Neutrophil (primary cell): Measurements from ENCODE around the gene STARD13.

ENCODE experiments used
- H3K27ac ChIP-seq: fragments of 200-600 bp; sonication (generic); 2 replicates; pipeline ENCODE4 v1.5.1; 2016; ENCODE audit warnings: mild to moderate bottlenecking, moderate library complexity
- H3K27me3 ChIP-seq: fragments of 200-600 bp; sonication (generic); 2 replicates; pipeline ENCODE4 v1.6.0; 2016; ENCODE audit warnings: mild to moderate bottlenecking
- H3K36me3 ChIP-seq: fragments of 200-600 bp; sonication (generic); 2 replicates; pipeline ENCODE4 v1.5.1; 2017
- H3K4me1 ChIP-seq, 2 experiments: fragments of 200-600 bp in 1 of 2; sonication (generic) in 1 of 2; 1 replicate in 1 of 2; 2 replicates in 1 of 2; pipeline versions ENCODE4 v1.5.1 to v1.6.1; 2013 to 2016; ENCODE audit warnings: low read depth in 1 of 2, low read length in 1 of 2, mild to moderate bottlenecking in 1 of 2, moderate library complexity in 1 of 2; ENCODE audit not compliant: control insufficient read depth in 1 of 2, insufficient read depth in 1 of 2
- H3K4me3 ChIP-seq, 2 experiments: fragments of 200-600 bp in 1 of 2; sonication (generic) in 1 of 2; 1 replicate in 1 of 2; 2 replicates in 1 of 2; pipeline ENCODE4 v1.5.1; 2013 to 2016; ENCODE audit warnings: low read depth in 1 of 2, low read length in 1 of 2, mild to moderate bottlenecking in 1 of 2, moderate library complexity in 1 of 2
- H3K9me3 ChIP-seq: fragments of 200-600 bp; sonication (generic); 2 replicates; pipeline ENCODE4 v1.5.1; 2016
- TF ChIP-seq, protein P1 (sequence below): fragments of 200-600 bp; sonication (generic); IDR thresholded peaks from 2 replicates; pipeline ENCODE4 v1.5.1; 2016; ENCODE audit warnings: antibody characterized with exemption

STARD13 gene

DNA sequence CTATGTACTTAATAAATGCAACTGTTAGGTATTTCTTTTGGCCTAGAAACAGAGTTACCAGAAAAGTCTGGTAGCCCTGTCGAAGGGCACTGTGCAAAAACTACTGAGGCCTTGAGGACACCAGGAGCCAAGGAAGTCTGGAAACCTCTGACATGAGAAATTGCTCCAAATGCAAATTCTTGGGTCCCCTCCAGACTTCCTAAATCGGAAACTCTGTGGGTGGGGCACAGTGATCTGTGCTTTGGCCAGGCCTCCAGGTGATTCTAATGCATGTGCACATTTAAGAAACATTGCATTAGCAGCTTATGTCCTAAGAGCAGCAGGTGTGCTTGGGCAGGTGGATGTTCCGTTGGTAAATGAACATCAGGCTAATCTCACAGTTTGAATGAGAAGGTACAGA lies 50.0 kb downstream of the STARD13 start:
- Histone ChIP-seq H3K36me3 (no peaks in the 10 kb centered on the region), H3K9me3 (no peaks in the 10 kb centered on the region), H3K4me3 (no peak overlapping the region), H3K27me3 (no peaks in the 10 kb centered on the region), H3K27ac (no peak overlapping the region), H3K4me1 (no peaks in the 10 kb centered on the region)
- TF ChIP-seq, protein P1, sequence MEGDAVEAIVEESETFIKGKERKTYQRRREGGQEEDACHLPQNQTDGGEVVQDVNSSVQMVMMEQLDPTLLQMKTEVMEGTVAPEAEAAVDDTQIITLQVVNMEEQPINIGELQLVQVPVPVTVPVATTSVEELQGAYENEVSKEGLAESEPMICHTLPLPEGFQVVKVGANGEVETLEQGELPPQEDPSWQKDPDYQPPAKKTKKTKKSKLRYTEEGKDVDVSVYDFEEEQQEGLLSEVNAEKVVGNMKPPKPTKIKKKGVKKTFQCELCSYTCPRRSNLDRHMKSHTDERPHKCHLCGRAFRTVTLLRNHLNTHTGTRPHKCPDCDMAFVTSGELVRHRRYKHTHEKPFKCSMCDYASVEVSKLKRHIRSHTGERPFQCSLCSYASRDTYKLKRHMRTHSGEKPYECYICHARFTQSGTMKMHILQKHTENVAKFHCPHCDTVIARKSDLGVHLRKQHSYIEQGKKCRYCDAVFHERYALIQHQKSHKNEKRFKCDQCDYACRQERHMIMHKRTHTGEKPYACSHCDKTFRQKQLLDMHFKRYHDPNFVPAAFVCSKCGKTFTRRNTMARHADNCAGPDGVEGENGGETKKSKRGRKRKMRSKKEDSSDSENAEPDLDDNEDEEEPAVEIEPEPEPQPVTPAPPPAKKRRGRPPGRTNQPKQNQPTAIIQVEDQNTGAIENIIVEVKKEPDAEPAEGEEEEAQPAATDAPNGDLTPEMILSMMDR, result no peak

DNA sequence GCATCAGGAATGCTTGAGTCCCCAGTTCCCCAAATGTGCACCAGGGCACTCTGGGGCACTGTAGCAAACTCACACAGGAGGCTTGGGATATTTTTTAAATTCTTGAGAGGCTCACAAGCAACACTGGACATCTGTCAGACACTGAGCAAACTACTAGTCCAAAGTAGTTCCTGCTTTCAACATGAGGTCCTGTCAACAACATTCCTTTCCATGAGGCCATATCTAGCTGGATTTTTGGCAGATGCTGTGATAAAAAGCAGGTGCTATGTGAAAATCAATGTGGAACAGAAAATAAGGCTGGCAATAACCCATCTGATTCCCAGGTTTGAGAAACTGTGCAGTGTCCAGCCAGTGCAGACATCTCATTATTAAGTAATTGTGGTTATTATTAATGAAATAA lies 50.5 kb downstream of the STARD13 start:
- no peak overlapping the region for H3K27ac ChIP-seq
- no peaks in the 10 kb centered on the region for H3K4me1 ChIP-seq
- no peaks in the 10 kb centered on the region for H3K36me3 ChIP-seq
- no peak overlapping the region for H3K4me3 ChIP-seq
- no peaks in the 10 kb centered on the region for H3K27me3 ChIP-seq
- H3K9me3 ChIP-seq, result no peaks in the 10 kb centered on the region
- TF ChIP-seq, protein P1, result no peak

DNA sequence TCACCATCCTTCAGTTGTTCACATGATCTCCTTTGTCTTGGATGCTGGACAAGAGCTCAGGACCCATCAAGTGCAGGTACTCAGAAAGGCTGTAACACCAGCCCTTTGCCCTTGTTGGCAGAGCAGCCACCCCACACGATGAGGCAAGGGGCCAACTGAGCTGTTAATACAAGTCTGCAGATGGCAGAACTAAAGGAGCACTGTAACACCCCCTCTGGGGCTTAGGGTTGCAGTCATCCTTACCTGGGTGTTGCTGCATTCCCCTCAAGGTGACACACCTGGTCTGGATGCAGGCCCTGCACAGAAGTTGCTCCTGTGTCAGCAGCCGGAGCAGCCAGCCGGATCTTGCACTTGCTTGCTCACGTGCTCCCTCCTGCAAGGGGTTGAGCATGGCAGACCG lies 52.0 kb downstream of the STARD13 start:
- Histone ChIP-seq H3K36me3 (no peaks in the 10 kb centered on the region), H3K4me1 (peaks cover 0 to 2% of the 10 kb centered on the region in 2 experiments), H3K4me3 (no peak overlapping the region), H3K27ac (no peak overlapping the region), H3K9me3 (no peaks in the 10 kb centered on the region), H3K27me3 (no peaks in the 10 kb centered on the region)
- TF ChIP-seq, protein P1, result no peak

DNA sequence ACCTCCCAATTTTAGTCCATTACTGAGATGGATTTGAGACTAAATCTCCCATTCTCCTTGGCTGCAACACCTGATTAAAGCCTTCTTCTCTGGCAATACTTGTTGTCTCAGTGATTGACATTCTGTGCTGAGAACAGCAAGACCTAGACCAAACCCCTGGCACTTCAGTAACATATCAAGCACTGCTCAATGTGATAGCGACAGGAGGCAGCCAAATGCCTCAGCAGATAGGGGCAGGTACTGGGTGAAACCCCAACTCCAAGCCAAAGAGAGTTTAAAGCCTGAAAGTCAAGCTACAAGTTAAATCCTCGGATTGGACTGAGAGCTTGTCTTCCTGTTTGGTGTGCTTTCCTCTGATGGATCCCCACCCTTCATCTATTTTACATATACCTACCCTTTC lies 52.7 kb downstream of the STARD13 start:
- Histone ChIP-seq H3K36me3 (no peaks in the 10 kb centered on the region), H3K27ac (no peak overlapping the region), H3K4me1 (peaks cover 0 to 4% of the 10 kb centered on the region in 2 experiments), H3K4me3 (no peak overlapping the region), H3K9me3 (no peaks in the 10 kb centered on the region), H3K27me3 (no peaks in the 10 kb centered on the region)
- TF ChIP-seq, protein P1, result no peak

DNA sequence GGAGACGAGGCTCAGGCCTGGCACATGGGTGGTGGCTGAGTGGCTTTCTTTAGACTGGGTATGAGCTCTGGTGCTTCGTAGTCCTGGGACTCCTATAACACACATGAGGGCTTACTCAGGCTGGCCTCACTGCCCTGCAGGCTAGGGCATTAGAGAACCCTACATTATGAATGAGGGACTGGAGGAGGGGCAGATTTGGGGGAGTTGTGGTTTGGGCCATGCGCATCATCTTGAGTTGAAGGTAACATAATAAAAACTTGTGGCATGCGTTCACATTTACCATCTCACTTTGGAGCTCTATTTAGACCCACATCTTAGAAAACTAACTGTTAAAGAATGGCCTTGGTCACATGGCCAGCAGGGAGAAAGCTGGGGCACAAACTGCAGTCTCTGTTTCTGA lies 54.2 kb downstream of the STARD13 start:
- no peaks in the 10 kb centered on the region for H3K36me3 ChIP-seq
- TF ChIP-seq, protein P1, result no peak
- H3K4me3 ChIP-seq, result no peak overlapping the region
- H3K9me3 ChIP-seq, result no peaks in the 10 kb centered on the region
- H3K4me1 ChIP-seq, result peaks cover 0 to 4% of the 10 kb centered on the region in 2 experiments
- no peaks in the 10 kb centered on the region for H3K27me3 ChIP-seq
- no peak overlapping the region for H3K27ac ChIP-seq
